ENCODE results near the gene UBE2O. TPM values are rescaled to one million over a fixed set of nuclear protein-coding genes. Genes with fewer than 3 reads are reported as not detected.

UBE2O gene
- total RNA-seq, 1 donor from 2014 or later, result 94.3 TPM

GRCh38 chr17:76471498-76472257, 18.7 kb upstream of the UBE2O start:
- DNase-seq, result no peak
- Mint-ChIP-seq H3K9me3 (ENCODE audit: unreplicated experiment) (no peaks in the 10 kb centered on the region), H3K4me3 (ENCODE audit: unreplicated experiment) (no peak overlapping the region), H3K36me3 (ENCODE audit: unreplicated experiment) (no peaks in the 10 kb centered on the region), H3K4me1 (ENCODE audit: low read depth, unreplicated experiment) (peaks cover 3% of the 10 kb centered on the region), H3K27me3 (ENCODE audit: unreplicated experiment) (peaks cover 5% of the 10 kb centered on the region), H3K27ac (ENCODE audit: unreplicated experiment) (peak overlapping the region; percentile 55)
- TF ChIP-seq, protein P1, sequence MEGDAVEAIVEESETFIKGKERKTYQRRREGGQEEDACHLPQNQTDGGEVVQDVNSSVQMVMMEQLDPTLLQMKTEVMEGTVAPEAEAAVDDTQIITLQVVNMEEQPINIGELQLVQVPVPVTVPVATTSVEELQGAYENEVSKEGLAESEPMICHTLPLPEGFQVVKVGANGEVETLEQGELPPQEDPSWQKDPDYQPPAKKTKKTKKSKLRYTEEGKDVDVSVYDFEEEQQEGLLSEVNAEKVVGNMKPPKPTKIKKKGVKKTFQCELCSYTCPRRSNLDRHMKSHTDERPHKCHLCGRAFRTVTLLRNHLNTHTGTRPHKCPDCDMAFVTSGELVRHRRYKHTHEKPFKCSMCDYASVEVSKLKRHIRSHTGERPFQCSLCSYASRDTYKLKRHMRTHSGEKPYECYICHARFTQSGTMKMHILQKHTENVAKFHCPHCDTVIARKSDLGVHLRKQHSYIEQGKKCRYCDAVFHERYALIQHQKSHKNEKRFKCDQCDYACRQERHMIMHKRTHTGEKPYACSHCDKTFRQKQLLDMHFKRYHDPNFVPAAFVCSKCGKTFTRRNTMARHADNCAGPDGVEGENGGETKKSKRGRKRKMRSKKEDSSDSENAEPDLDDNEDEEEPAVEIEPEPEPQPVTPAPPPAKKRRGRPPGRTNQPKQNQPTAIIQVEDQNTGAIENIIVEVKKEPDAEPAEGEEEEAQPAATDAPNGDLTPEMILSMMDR (IDR thresholded peaks at IDR 0.05; ENCODE audit: partially characterized antibody, unreplicated experiment), result no peak

GRCh38 chr17:76469991-76470739, 17.2 kb upstream of the UBE2O start:
- TF ChIP-seq, protein P1 (IDR thresholded peaks at IDR 0.05; ENCODE audit: partially characterized antibody, unreplicated experiment), result no peak
- Mint-ChIP-seq H3K27ac (ENCODE audit: unreplicated experiment) (no peak overlapping the region), H3K9me3 (ENCODE audit: unreplicated experiment) (no peaks in the 10 kb centered on the region), H3K36me3 (ENCODE audit: unreplicated experiment) (no peaks in the 10 kb centered on the region), H3K4me3 (ENCODE audit: unreplicated experiment) (no peak overlapping the region), H3K27me3 (ENCODE audit: unreplicated experiment) (peaks cover 5% of the 10 kb centered on the region), H3K4me1 (ENCODE audit: low read depth, unreplicated experiment) (peaks cover 7% of the 10 kb centered on the region)
- DNase-seq, result no peak

- no peak for DNase-seq
- H3K27ac Mint-ChIP-seq (ENCODE audit: unreplicated experiment), result no peak overlapping the region
- H3K27me3 Mint-ChIP-seq (ENCODE audit: unreplicated experiment), result peaks cover 5% of the 10 kb centered on the region
- peaks cover under 1% of the 10 kb centered on the region for H3K9me3 Mint-ChIP-seq (ENCODE audit: unreplicated experiment)
- H3K36me3 Mint-ChIP-seq (ENCODE audit: unreplicated experiment), result no peaks in the 10 kb centered on the region
- TF ChIP-seq, protein P1 (IDR thresholded peaks at IDR 0.05; ENCODE audit: partially characterized antibody, unreplicated experiment), result no peak
- H3K4me3 Mint-ChIP-seq (ENCODE audit: unreplicated experiment), result no peak overlapping the region
- H3K4me1 Mint-ChIP-seq (ENCODE audit: low read depth, unreplicated experiment), result peaks cover 8% of the 10 kb centered on the region
These were observed 16.4 kb upstream of the UBE2O start for GRCh38 chr17:76469076-76469990.

GRCh38 chr17:76468634-76469010, 15.7 kb upstream of the UBE2O start:
- H3K27me3 Mint-ChIP-seq (ENCODE audit: unreplicated experiment), result peaks cover 7% of the 10 kb centered on the region
- H3K4me3 Mint-ChIP-seq (ENCODE audit: unreplicated experiment), result no peak overlapping the region
- H3K36me3 Mint-ChIP-seq (ENCODE audit: unreplicated experiment), result no peaks in the 10 kb centered on the region
- DNase-seq, result no peak
- peaks cover 2% of the 10 kb centered on the region for H3K9me3 Mint-ChIP-seq (ENCODE audit: unreplicated experiment)
- TF ChIP-seq, protein P1 (IDR thresholded peaks at IDR 0.05; ENCODE audit: partially characterized antibody, unreplicated experiment), result no peak
- H3K27ac Mint-ChIP-seq (ENCODE audit: unreplicated experiment), result no peak overlapping the region
- peaks cover 9% of the 10 kb centered on the region for H3K4me1 Mint-ChIP-seq (ENCODE audit: low read depth, unreplicated experiment)
